CD8-positive, alpha-beta memory T cell (primary cell): Measurements from ENCODE around the gene RNF4. TPM values are rescaled to one million over a fixed set of nuclear protein-coding genes. Genes with fewer than 3 reads are reported as not detected.

Experiments
- CTCF ChIA-PET: fragments of 350-600 bp; sonication (Branson Sonifier 250); formaldehyde crosslinking; loops from one replicate; lab custom pipeline; 2021; ENCODE audit warnings: antibody characterized with exemption; lab: Charles Lee
- POLR2A ChIA-PET: fragments of 350-600 bp; sonication (Branson Sonifier 250); formaldehyde crosslinking; loops from one replicate; lab custom pipeline; 2021; ENCODE audit warnings: antibody characterized with exemption; lab: Charles Lee
- DNase-seq, 5 donors: peaks; one replicate each; pipeline versions ENCODE4 v3.0.0 to v3.0.0-alpha.2; 2020 to 2022; ENCODE audit warnings: mixed read lengths in 1 of 5
- H3K27ac ChIP-seq: one replicate; pipeline ENCODE4 v1.7.0; 2013; ENCODE audit warnings: low read depth, mild to moderate bottlenecking, low read length, moderate library complexity
- H3K27me3 ChIP-seq: 2 replicates; pipeline ENCODE4 v1.7.0; 2013; ENCODE audit warnings: low read length, mild to moderate bottlenecking; ENCODE audit not compliant: insufficient read depth, poor library complexity, severe bottlenecking
- H3K36me3 ChIP-seq: 2 replicates; pipeline ENCODE4 v1.7.0; 2013; ENCODE audit warnings: mild to moderate bottlenecking, low read length, moderate library complexity; ENCODE audit not compliant: insufficient read depth
- H3K4me1 ChIP-seq: 2 replicates; pipeline ENCODE4 v1.7.0; 2013; ENCODE audit warnings: mild to moderate bottlenecking, low read length, moderate library complexity; ENCODE audit not compliant: insufficient read depth
- H3K4me3 ChIP-seq: 2 replicates; pipeline ENCODE4 v1.7.0; 2013; ENCODE audit warnings: mild to moderate bottlenecking, low read length
- H3K9me3 ChIP-seq: 2 replicates; pipeline ENCODE4 v1.7.0; 2013; ENCODE audit warnings: mild to moderate bottlenecking, low read length
- H3K27ac Mint-ChIP-seq, 8 donors: one replicate each; pipeline ENCODE4 v1.8.0; 2020 to 2021; ENCODE audit warnings: mixed read lengths in 8 of 8, mild to moderate bottlenecking in 6 of 8, inconsistent platforms in 3 of 8, moderate library complexity in 3 of 8
- H3K27me3 Mint-ChIP-seq, 2 donors: one replicate each; pipeline ENCODE4 v1.8.0; 2020 to 2021; ENCODE audit warnings: mixed read lengths in 2 of 2, mild to moderate bottlenecking in 1 of 2, moderate library complexity in 1 of 2
- H3K36me3 Mint-ChIP-seq, 3 donors: one replicate each; pipeline ENCODE4 v1.8.0; 2020 to 2021; ENCODE audit warnings: mixed read lengths in 3 of 3, inconsistent platforms in 1 of 3, mild to moderate bottlenecking in 1 of 3
- H3K4me1 Mint-ChIP-seq, 3 donors: one replicate each; pipeline ENCODE4 v1.8.0; 2020 to 2021; ENCODE audit warnings: mixed read lengths in 3 of 3, inconsistent platforms in 1 of 3, mild to moderate bottlenecking in 1 of 3
- H3K4me3 Mint-ChIP-seq, 7 donors: one replicate each; pipeline ENCODE4 v1.8.0; 2020 to 2021; ENCODE audit warnings: mixed read lengths in 7 of 7, mild to moderate bottlenecking in 6 of 7, moderate library complexity in 4 of 7, inconsistent platforms in 2 of 7
- H3K9me3 Mint-ChIP-seq, 5 donors: one replicate each; pipeline ENCODE4 v1.8.0; 2020 to 2022; ENCODE audit warnings: mixed read lengths in 5 of 5, mild to moderate bottlenecking in 3 of 5, moderate library complexity in 2 of 5, inconsistent platforms in 1 of 5
- polyA plus RNA-seq: library from polyadenylated mRNA; unstranded; fragments of 300-500 nt; fragmentation: Illumina TruSeq; gene quantifications from one replicate; pipeline ENCODE4 v1.2.3, GENCODE V29; 2021
- total RNA-seq, 2 experiments: library from RNA; stranded (reverse); gene quantifications; one replicate each; pipeline ENCODE4 v1.2.3, GENCODE V29; 2021

The RNF4 gene
- total and polyA plus RNA-seq, 3 experiments from 2014 or later: 94.8 to 98.1 (median 95.4) TPM

GRCh38 chr4:2457481-2458295 is 11.2 kb upstream of the RNF4 start:
- no peaks in the 10 kb centered on the region for H3K27me3 ChIP-seq

GRCh38 chr4:2458546-2459491 is 10.1 kb upstream of the RNF4 start:
- H3K4me1 ChIP-seq: peaks cover 8% of the 10 kb centered on the region
- no peak for DNase-seq
- H3K36me3 ChIP-seq: no peaks in the 10 kb centered on the region
- H3K4me3 ChIP-seq: no peak overlapping the region
- Mint-ChIP-seq H3K9me3 (no peaks in the 10 kb centered on the region), H3K27ac (no peak overlapping the region), H3K4me3 (no peak overlapping the region), H3K4me1 (peaks cover 4 to 11% (median 8%) of the 10 kb centered on the region in 3 donors), H3K36me3 (peaks cover 0 to 1% (median 0%) of the 10 kb centered on the region in 3 donors), H3K27me3 (peaks cover 0 to 3% of the 10 kb centered on the region in 2 donors)
- H3K9me3 ChIP-seq: no peaks in the 10 kb centered on the region
- H3K27me3 ChIP-seq: no peaks in the 10 kb centered on the region
- ChIA-PET CTCF (interaction anchor here (1.0 to 1.4 kb wide), 2 partner anchors 9 to 17 kb away, joined by 4 read pairs; no protein-coding TSS in a partner anchor), POLR2A (no interaction called here)
- no peak overlapping the region for H3K27ac ChIP-seq

More at GRCh38 chr4:2457481-2458295, 11.2 kb upstream of the RNF4 start:
- Mint-ChIP-seq H3K4me1 (peaks cover 4 to 8% (median 7%) of the 10 kb centered on the region in 3 donors), H3K9me3 (no peaks in the 10 kb centered on the region), H3K36me3 (peaks cover 0 to 1% (median 0%) of the 10 kb centered on the region in 3 donors), H3K27me3 (peaks cover 0 to 3% of the 10 kb centered on the region in 2 donors), H3K4me3 (no peak overlapping the region), H3K27ac (no peak overlapping the region)
- DNase-seq: no peak
- ChIA-PET POLR2A (no interaction called here), CTCF (no interaction called here)
- Histone ChIP-seq H3K36me3 (no peaks in the 10 kb centered on the region), H3K4me3 (no peak overlapping the region), H3K9me3 (no peaks in the 10 kb centered on the region), H3K27ac (no peak overlapping the region), H3K4me1 (no peaks in the 10 kb centered on the region)

GRCh38 chr4:2459589-2460349 is 9.1 kb upstream of the RNF4 start:
- POLR2A ChIA-PET: no interaction called here

DNA sequence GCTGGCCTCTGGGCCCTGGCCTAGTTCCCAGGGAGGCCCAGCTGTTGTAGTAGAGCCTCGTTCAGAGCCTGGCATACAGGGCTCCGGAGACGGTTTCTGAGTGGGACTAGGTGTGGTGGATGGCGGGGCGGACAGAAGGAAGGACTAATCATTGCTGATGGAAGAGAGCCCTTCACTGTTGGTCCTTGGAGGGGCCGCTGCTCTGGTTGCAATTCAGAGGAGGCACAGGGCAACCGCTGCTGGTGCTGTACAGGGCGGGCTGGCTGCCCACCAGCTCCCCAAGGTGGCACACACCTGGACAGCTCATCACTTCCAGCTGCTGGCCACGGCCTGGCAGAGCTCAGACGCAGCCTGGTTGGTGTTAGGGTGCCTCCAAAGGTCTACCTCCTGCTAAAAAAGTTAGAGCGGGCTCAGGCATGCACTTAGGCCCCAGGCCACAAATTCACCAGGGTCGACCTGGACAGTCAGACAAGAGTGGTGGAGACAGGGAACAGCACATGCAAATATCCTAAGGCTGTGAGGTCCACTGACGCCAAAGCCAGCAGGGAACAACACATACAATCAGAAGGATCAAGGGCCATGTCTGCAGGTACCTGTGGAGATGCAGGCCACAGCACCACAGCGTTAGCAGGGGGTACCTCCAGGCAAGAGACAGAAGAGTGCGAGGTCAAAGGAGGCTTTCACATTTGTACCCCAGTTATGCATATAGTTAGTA is 7.5 kb upstream of the RNF4 start:
- DNase-seq: no peak
- H3K36me3 Mint-ChIP-seq: peaks cover 0 to 1% (median 0%) of the 10 kb centered on the region in 3 donors
- no peaks in the 10 kb centered on the region for H3K36me3 ChIP-seq
- no peak overlapping the region for H3K4me3 ChIP-seq
- H3K4me3 Mint-ChIP-seq: peak overlapping the region; percentile 67 to 91 (median 76)
- peaks cover 8% of the 10 kb centered on the region for H3K4me1 ChIP-seq
- H3K27ac ChIP-seq: no peak overlapping the region
- H3K27me3 ChIP-seq: no peaks in the 10 kb centered on the region
- POLR2A ChIA-PET: no interaction called here
- peaks cover 0 to 3% of the 10 kb centered on the region in 2 donors for H3K27me3 Mint-ChIP-seq
- CTCF ChIA-PET: interaction anchor here (0.6 to 3.2 kb wide), 8 partner anchors 10 to 241 kb away, joined by 3 to 15 read pairs (median 6); no protein-coding TSS in a partner anchor
- peaks cover 4 to 11% (median 9%) of the 10 kb centered on the region in 3 donors for H3K4me1 Mint-ChIP-seq
- no peaks in the 10 kb centered on the region for H3K9me3 Mint-ChIP-seq
- H3K27ac Mint-ChIP-seq: peak overlapping the region in 2 of 8 donors; percentile 24 to 81
- H3K9me3 ChIP-seq: no peaks in the 10 kb centered on the region

More at GRCh38 chr4:2459589-2460349, 9.1 kb upstream of the RNF4 start:
- CTCF ChIA-PET: interaction anchor here (1.0 to 1.4 kb wide), 2 partner anchors 10 to 18 kb away, joined by 4 read pairs; no protein-coding TSS in a partner anchor
- Histone ChIP-seq H3K4me3 (no peak overlapping the region), H3K27me3 (no peaks in the 10 kb centered on the region), H3K9me3 (no peaks in the 10 kb centered on the region), H3K4me1 (peaks cover 8% of the 10 kb centered on the region), H3K27ac (no peak overlapping the region), H3K36me3 (no peaks in the 10 kb centered on the region)
- H3K27ac Mint-ChIP-seq: no peak overlapping the region
- DNase-seq: no peak
- H3K4me1 Mint-ChIP-seq: peaks cover 4 to 11% (median 8%) of the 10 kb centered on the region in 3 donors
- H3K9me3 Mint-ChIP-seq: no peaks in the 10 kb centered on the region
- peaks cover 0 to 3% of the 10 kb centered on the region in 2 donors for H3K27me3 Mint-ChIP-seq
- H3K36me3 Mint-ChIP-seq: peaks cover 0 to 1% (median 0%) of the 10 kb centered on the region in 3 donors
- peak overlapping the region in 1 of 7 donors; percentile 25 for H3K4me3 Mint-ChIP-seq

DNA sequence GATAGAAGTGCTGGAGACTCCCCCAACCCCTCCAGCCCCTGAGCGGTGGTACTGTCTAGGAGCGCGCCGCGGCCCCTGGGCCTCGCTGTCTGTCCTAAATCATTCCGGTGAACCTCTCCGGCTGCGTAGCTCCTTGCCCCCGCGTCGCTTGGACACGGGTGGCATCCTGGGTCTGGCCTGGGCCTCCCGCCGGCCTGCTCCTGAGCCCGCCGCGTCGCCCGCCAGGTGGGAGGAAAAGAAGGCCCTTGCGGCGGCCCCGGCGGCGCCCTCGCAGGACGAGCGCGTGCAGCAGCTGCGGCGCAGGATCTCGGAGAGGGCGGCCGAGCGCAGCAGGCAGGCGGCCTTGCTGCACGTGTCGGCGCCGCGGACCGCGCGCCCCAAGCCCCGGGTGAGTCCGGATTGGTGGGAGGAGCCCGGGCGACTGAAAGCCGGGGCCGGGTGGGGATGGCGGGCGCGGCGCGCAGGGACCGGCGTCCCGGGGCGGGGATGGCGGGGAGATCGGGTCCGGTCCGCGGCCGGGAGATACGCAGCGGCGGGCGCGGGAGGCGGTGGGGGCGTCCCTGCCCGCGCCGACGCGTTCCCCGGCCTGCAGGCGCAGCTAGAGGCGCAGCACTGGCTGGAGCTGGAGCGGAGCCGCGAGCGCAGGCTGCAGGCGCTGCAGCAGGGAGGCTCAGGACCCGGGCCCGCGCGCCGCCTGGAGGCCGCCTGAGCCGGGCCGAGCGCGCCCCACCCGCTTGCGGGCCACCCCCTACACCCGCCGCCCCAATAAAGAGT is 6.5 kb upstream of the RNF4 start:
- no peak overlapping the region for H3K4me3 ChIP-seq

GRCh38 chr4:2462992-2463762 is 5.7 kb upstream of the RNF4 start:
- ChIA-PET CTCF (interaction anchor here (0.7 to 3.2 kb wide), 9 partner anchors 9 to 247 kb away, joined by 3 to 15 read pairs (median 4); no protein-coding TSS in a partner anchor), POLR2A (no interaction called here)
- Mint-ChIP-seq H3K27me3 (peaks cover 0 to 3% of the 10 kb centered on the region in 2 donors), H3K4me1 (peaks cover 14 to 24% (median 23%) of the 10 kb centered on the region in 3 donors), H3K9me3 (no peaks in the 10 kb centered on the region), H3K27ac (peak overlapping the region in 3 of 8 donors; percentile 43 to 62 (median 47)), H3K4me3 (peak overlapping the region; percentile 26 to 74 (median 66)), H3K36me3 (no peaks in the 10 kb centered on the region)
- no peak for DNase-seq
- Histone ChIP-seq H3K27ac (no peak overlapping the region), H3K4me3 (no peak overlapping the region), H3K27me3 (no peaks in the 10 kb centered on the region), H3K36me3 (no peaks in the 10 kb centered on the region), H3K4me1 (peaks cover 15% of the 10 kb centered on the region), H3K9me3 (no peaks in the 10 kb centered on the region)

More for the DNA sequence above, 6.5 kb upstream of the RNF4 start:
- H3K4me3 Mint-ChIP-seq: peak overlapping the region; percentile 67 to 91 (median 75)
- no peaks in the 10 kb centered on the region for H3K9me3 Mint-ChIP-seq
- H3K27ac Mint-ChIP-seq: peak overlapping the region in 2 of 8 donors; percentile 38 to 80
- no peaks in the 10 kb centered on the region for H3K27me3 ChIP-seq
- no peaks in the 10 kb centered on the region for H3K9me3 ChIP-seq
- peaks cover 6 to 16% (median 15%) of the 10 kb centered on the region in 3 donors for H3K4me1 Mint-ChIP-seq
- peaks cover 0 to 1% (median 0%) of the 10 kb centered on the region in 3 donors for H3K36me3 Mint-ChIP-seq
- no peak overlapping the region for H3K27ac ChIP-seq
- ChIA-PET CTCF (interaction anchor here (0.6 to 3.2 kb wide), 15 partner anchors 9 to 246 kb away, joined by 3 to 15 read pairs (median 5); no protein-coding TSS in a partner anchor), POLR2A (no interaction called here)
- peaks cover 0 to 3% of the 10 kb centered on the region in 2 donors for H3K27me3 Mint-ChIP-seq
- peak; percentile 52 to 75 (median 63) for DNase-seq
- H3K36me3 ChIP-seq: no peaks in the 10 kb centered on the region
- H3K4me1 ChIP-seq: peaks cover 8% of the 10 kb centered on the region
